NT2/D1 (cell line): Measurements from ENCODE around the gene MORN1.

Experiments used
- DNase-seq: peaks from one replicate; pipeline ENCODE4 v3.0.0-alpha.2; 2011; ENCODE audit warnings: low read depth, low spot score
- H3K27me3 ChIP-seq: 2 replicates; pipeline ENCODE4 v1.6.0; 2011; ENCODE audit warnings: mild to moderate bottlenecking; ENCODE audit not compliant: insufficient read length, insufficient read depth
- H3K36me3 ChIP-seq: 2 replicates; pipeline ENCODE4 v1.6.1; 2011; ENCODE audit warnings: mild to moderate bottlenecking, low read length, mixed read lengths; ENCODE audit not compliant: insufficient read depth, insufficient read length
- H3K4me1 ChIP-seq: 2 replicates; pipeline ENCODE4 v1.5.1; 2011; ENCODE audit not compliant: insufficient read depth, insufficient read length
- H3K4me3 ChIP-seq: 2 replicates; pipeline ENCODE4 v1.5.1; 2011; ENCODE audit warnings: low read depth; ENCODE audit not compliant: insufficient read length
- H3K9ac ChIP-seq: 2 replicates; pipeline ENCODE4 v1.6.0; 2011; ENCODE audit warnings: low read depth; ENCODE audit not compliant: insufficient read length
- H3K9me3 ChIP-seq: 2 replicates; pipeline ENCODE4 v1.5.1; 2011; ENCODE audit warnings: mild to moderate bottlenecking, low read length; ENCODE audit not compliant: insufficient read depth
- SUZ12 ChIP-seq: IDR thresholded peaks from 2 replicates; pipeline ENCODE4 v1.6.1; 2011; ENCODE audit not compliant: insufficient read length, insufficient read depth; ENCODE audit errors: extremely low read depth
- YY1 ChIP-seq: IDR thresholded peaks from 2 replicates; pipeline ENCODE4 v1.6.1; 2011; ENCODE audit not compliant: insufficient read length, insufficient read depth
- ZNF274 ChIP-seq: IDR thresholded peaks from 2 replicates; pipeline ENCODE4 v1.6.1; 2011; ENCODE audit warnings: mild to moderate bottlenecking, low read depth, low read length

MORN1 gene

DNA sequence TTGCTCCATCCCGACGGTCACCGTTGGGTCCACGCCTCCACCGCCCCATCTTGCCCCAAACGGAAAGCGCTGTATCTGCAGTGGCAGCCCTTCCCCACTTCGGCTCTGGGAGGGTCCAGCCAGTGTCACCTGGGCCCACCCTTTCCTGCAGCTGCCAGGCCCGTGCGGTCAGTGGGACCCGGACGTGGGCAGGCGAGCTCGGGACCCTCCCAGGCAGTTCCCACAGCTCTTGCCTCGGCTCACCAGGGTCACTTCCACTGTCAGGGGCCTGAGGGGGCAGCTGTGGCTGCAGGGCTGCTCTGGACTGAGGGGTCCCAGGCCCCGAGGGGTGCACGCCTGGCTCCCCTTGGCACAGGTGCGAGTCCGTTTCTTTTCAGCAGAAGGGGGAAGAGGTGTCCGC, 82.5 kb downstream of the MORN1 start:
- Histone ChIP-seq H3K36me3 (peaks cover 49% of the 10 kb centered on the region), H3K9me3 (no peaks in the 10 kb centered on the region), H3K27me3 (no peaks in the 10 kb centered on the region), H3K9ac (no peak overlapping the region), H3K4me1 (peaks cover 27% of the 10 kb centered on the region), H3K4me3 (no peak overlapping the region)
- DNase-seq, result no peak
- TF ChIP-seq SUZ12 (no peak), YY1 (no peak)

DNA sequence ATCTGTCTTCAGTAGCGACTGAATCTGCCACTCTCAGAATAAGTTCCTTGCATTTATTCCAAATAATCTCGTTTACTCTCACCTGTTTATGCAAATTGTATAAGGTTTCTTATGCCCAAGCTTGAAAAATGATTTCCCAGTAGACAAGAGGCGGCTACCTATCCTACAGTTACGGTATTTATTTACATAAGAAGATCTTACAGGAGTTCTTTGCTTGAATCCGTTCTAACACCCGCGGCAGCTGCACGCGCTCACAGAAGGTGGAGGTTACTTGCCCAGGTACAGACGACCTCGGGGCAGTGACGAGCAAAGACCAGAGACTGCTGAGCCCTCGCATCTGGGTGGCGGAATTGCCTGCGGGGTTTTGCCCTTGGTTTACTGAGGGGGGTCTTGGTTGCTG, 83.4 kb downstream of the MORN1 start:
- Histone ChIP-seq H3K36me3 (peaks cover 56% of the 10 kb centered on the region), H3K27me3 (no peaks in the 10 kb centered on the region), H3K9me3 (no peaks in the 10 kb centered on the region), H3K4me3 (no peak overlapping the region), H3K9ac (no peak overlapping the region), H3K4me1 (peaks cover 21% of the 10 kb centered on the region)
- no peak for TF ChIP-seq ZNF274
- TF ChIP-seq YY1, result no peak
- TF ChIP-seq SUZ12, result no peak
- DNase-seq, result no peak

- TF ChIP-seq ZNF274 (no peak), SUZ12 (no peak), YY1 (no peak)
These were observed 84.2 kb downstream of the MORN1 start for GRCh38 chr1:2307064-2307605.

DNA sequence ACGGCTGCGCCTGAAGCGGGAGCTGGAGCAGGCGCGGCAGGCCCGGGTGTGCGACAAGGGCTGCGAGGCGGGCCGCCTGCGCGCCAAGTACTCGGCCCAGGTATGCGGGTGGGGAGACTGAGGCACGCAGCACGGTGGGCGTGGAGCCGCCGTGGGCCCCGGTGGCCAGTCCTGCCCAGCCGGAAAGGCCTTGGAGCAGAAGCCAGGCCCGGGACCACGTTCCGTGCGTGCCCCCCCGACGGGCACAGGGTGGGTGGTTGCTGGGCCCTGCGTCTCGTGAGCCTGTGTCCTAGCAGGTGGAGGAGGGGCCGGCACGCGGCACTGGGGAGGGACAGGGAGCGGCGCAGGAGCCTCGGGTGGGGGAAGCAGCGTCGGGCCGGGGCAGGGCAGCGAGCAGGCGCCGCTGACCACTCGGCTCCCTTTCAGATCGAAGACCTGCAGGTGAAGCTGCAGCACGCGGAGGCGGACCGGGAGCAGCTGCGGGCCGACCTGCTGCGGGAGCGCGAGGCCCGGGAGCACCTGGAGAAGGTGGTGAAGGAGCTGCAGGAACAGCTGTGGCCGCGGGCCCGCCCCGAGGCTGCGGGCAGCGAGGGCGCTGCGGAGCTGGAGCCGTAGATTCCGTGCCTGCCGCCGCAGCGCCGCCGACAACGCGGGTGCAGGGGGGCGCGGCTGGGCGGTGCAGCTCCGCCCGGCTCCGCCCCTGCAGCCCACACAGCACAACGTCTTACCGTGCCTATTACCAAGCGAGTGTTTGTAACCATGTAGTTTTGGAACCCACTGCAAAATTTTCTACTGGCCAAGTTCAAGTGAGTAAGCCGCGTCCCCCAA, 85.0 kb downstream of the MORN1 start:
- H3K27me3 ChIP-seq, result no peaks in the 10 kb centered on the region
- DNase-seq, result no peak
- peaks cover 68% of the 10 kb centered on the region for H3K36me3 ChIP-seq
- H3K4me1 ChIP-seq, result peaks cover 14% of the 10 kb centered on the region
- H3K9me3 ChIP-seq, result no peaks in the 10 kb centered on the region
- no peak overlapping the region for H3K9ac ChIP-seq
- no peak for TF ChIP-seq ZNF274
- no peak for TF ChIP-seq SUZ12
- TF ChIP-seq YY1, result no peak
- H3K4me3 ChIP-seq, result no peak overlapping the region

More at GRCh38 chr1:2307064-2307605, 84.2 kb downstream of the MORN1 start:
- Histone ChIP-seq H3K9me3 (no peaks in the 10 kb centered on the region), H3K36me3 (peaks cover 63% of the 10 kb centered on the region), H3K9ac (no peak overlapping the region), H3K4me3 (no peak overlapping the region), H3K27me3 (no peaks in the 10 kb centered on the region), H3K4me1 (peaks cover 19% of the 10 kb centered on the region)
- DNase-seq, result no peak

- TF ChIP-seq SUZ12 (no peak), ZNF274 (no peak), YY1 (no peak)
- no peaks in the 10 kb centered on the region for H3K9me3 ChIP-seq
- DNase-seq, result no peak
- H3K36me3 ChIP-seq, result peaks cover 68% of the 10 kb centered on the region
- H3K4me3 ChIP-seq, result no peak overlapping the region
- H3K4me1 ChIP-seq, result peaks cover 2% of the 10 kb centered on the region
- H3K27me3 ChIP-seq, result no peaks in the 10 kb centered on the region
- H3K9ac ChIP-seq, result no peak overlapping the region
These were observed 86.3 kb downstream of the MORN1 start for GRCh38 chr1:2304921-2305681.

DNA sequence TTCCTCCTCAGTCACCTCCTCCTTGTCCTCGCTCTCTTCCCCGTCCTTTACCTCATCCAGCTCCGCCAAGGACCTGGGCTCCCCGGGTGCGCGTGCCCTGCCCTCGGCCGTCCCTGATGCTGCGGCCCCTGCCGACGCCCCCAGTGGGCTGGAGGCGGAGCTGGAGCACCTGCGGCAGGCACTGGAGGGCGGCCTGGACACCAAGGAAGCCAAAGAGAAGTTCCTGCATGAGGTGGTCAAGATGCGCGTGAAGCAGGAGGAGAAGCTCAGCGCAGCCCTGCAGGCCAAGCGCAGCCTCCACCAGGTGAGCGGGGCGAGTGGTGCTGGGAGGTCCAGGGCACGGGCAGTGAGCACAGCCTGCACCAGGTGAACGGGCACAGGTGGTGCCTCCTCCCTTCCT, 87.1 kb downstream of the MORN1 start:
- TF ChIP-seq SUZ12 (no peak), YY1 (no peak), ZNF274 (no peak)

GRCh38 chr1:2303781-2304180, 87.6 kb downstream of the MORN1 start:
- no peak for DNase-seq
- Histone ChIP-seq H3K9ac (no peak overlapping the region), H3K27me3 (no peaks in the 10 kb centered on the region), H3K9me3 (no peaks in the 10 kb centered on the region), H3K4me1 (peaks cover 2% of the 10 kb centered on the region), H3K36me3 (peaks cover 64% of the 10 kb centered on the region), H3K4me3 (no peak overlapping the region)
- TF ChIP-seq SUZ12 (no peak), YY1 (no peak), ZNF274 (no peak)

More for the DNA sequence above, 87.1 kb downstream of the MORN1 start:
- H3K27me3 ChIP-seq, result no peaks in the 10 kb centered on the region
- no peak for DNase-seq
- H3K4me1 ChIP-seq, result peaks cover 4% of the 10 kb centered on the region
- no peak overlapping the region for H3K4me3 ChIP-seq
- peaks cover 68% of the 10 kb centered on the region for H3K36me3 ChIP-seq
- H3K9me3 ChIP-seq, result no peaks in the 10 kb centered on the region
- H3K9ac ChIP-seq, result no peak overlapping the region
